GF-D8 (cell line): Measurements from ENCODE around the gene REEP5.
A peak's percentile ranks its signal among the peaks of the same experiment; 100 is the strongest.
"Not testable (repeated sequence)": the region's sequence is repeated elsewhere in the genome, so short reads cannot be mapped to it uniquely, and the experiment has no call there.

Source experiments
- DNase-seq: peaks from one replicate; lab custom pipeline; 2025; lab: John Stamatoyannopoulos, UW

REEP5 gene

GRCh38 chr5:112933105-112933504 is 11.1 kb upstream of the REEP5 start:
- no peak for DNase-seq

DNA sequence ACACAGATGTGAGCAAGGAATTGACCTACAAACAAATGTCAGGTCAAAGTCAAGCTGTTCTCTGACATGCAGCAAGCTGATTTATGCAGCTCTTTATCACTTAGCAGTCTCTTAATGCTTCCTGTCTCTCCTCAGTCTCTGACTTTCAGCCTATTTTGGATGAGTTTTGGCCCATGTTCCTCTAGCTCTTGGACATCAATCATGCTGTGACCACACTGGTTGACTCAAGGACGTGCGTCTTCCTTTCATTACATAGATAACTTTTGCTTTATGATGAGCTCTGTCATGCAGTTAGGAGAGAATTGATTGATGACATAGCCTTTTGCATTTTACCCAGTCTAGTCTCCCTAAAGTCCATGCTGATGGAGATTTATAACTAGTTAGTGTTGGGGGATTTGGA is 9.4 kb upstream of the REEP5 start:
- DNase-seq: no peak

DNA sequence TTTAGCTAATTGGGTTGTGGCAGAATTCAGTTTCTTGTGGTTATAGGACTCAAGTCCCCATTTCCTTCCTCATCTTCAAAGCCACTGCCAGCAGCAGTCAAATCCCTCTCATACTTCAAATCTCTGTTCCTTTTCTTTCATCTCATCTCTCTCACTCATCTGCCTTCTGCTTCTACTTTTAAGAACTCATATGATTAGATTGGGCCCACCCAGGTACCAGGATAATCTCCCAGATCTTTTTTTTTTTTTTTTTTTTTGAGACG is 8.0 kb upstream of the REEP5 start:
- peak; percentile 44 for DNase-seq

DNA sequence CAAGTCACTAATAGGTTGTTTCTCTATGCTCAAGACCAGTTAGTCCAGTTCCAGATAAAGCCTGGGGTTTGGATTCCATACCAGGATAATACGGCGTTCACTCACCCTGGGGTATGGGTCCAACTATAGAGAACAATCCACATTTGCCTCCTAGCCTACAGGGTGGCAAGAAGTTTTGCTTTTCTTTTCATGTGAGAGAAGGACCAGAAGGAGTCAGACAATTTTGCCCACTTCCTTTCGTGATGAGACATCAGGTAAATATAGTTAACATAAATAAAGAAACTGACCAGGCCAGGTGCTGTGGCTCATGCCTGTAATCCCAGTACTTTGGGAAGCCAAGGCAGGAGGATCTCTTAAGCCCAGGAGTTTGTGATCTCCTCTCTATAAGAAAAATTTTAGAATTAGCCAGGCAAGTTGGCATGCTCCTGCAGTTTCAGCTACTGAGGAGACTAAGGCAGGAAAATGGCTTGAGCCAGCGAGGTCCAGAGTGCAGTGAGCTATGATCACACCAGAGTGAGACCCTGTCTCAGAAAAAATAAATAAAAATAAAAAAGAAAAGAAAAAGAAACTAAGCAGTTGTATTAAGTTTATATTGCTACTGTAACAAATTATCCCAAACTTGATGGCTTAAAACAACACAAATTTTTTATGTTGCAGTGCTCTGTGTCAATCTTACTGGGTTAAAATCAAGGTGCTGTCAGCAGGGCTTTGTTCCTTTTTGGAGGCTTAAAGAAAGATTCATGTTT is 7.5 kb upstream of the REEP5 start:
- DNase-seq: no peak

DNA sequence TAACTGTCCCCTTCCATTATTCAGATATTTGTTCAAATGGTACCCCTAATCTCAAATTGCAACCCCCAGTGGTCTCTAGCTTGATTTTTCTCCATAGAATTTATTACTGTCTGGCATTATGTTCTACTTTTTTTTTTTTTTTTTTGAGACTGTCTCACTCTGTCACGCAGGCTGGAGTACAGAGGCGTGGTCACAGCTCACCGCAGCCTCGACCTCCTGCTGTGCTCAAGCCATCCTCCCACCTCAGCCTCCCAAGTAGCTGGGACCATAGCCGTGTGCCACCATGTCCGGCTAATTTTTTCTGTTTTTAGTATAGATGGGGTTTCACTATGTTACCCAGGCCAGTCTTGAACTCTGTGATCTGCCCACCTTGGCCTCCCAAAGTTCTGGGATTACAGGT is 2.0 kb upstream of the REEP5 start:
- no peak for DNase-seq

- peak; percentile 10 for DNase-seq
Measured at GRCh38 chr5:112923148-112923917, 1.3 kb upstream of the REEP5 start.

GRCh38 chr5:112921026-112921832 is 798 bp downstream of the REEP5 start:
- DNase-seq: no peak

DNA sequence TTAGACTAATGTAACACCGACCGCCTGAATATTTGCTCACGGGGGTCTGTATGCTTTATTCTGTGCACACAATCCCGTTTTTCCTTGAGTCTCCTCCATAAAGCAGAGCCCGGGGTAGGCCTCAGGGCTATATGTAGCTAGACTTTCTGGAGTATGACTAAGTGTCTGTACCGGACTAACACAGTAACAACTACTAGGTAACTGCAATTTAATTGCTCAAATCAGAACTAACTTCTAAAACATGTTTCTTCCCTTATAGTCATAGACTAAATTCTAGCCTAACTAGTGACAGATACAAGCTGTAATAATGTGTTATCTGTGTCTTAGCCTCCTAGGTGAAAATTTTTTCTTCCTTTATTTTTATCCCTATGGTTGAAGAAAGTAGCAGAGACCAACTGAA is 2.1 kb downstream of the REEP5 start:
- no peak for DNase-seq

GRCh38 chr5:112918679-112919078 is 3.3 kb downstream of the REEP5 start:
- DNase-seq: no peak

DNA sequence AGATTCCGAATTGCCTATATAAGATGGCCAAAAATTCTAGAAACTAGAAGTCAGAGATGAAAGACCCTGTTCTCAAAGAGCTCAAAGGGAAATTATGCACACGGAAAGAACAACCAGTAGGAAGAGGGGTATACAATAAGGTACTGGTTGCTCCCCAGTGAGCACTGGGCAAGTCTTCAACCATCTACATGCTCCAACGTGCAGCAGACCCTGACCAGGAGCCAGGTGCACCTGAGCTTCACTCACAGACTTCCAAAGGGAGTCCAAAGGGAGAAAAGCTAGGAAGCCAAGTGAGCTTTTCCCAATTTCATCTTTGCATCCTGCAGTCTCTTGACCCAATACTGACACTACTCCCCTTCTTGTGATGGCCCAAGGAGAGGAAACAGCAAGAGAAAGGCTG is 3.9 kb downstream of the REEP5 start:
- DNase-seq: no peak

DNA sequence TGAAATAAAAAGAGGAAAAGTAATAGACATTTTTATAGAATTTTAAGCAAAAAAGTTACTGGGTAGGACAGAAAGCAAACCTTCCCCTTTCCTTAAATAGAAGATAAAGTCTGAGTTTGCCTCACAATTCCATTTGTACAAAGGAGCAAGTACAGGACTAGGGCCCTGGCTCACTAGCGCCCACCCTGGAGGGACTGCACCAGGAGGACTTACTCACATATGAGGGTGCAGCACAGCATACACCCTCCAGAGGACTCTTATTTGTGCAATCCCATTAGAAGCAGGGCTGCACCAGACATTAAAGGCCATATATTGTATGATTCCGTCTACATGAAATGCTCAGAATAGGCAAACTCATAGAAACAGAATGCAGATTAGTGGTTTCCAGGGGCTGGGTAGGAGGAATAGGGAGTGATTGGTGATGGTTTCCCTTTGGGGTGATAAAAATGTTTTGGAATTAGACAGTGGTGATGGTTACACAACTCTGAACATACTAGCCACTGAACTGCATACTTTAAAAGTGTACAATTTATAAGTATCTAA is 4.5 kb downstream of the REEP5 start:
- DNase-seq: no peak

GRCh38 chr5:112915831-112916230 is 6.2 kb downstream of the REEP5 start:
- DNase-seq: no peak

DNA sequence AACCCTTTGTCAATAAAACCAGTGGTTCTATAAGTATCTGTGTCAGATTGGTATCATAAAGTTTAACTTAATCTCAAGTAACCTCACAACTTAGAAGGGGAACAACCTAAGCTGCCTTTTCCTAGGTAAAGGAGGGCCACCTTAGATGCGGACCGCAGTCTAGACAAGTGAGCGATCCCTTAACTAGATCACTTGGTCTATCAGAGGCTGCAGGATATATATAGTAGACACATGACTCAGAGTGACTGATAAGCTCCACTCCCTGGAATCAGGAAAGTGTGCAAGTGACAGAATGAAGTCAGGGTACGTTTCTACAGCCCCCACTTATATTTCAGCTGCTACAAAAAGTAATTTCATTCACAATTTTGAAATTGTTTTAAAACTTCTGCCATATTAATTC is 7.4 kb downstream of the REEP5 start:
- DNase-seq: no peak

GRCh38 chr5:112910529-112910928 is 11.5 kb downstream of the REEP5 start:
- DNase-seq: no peak

DNA sequence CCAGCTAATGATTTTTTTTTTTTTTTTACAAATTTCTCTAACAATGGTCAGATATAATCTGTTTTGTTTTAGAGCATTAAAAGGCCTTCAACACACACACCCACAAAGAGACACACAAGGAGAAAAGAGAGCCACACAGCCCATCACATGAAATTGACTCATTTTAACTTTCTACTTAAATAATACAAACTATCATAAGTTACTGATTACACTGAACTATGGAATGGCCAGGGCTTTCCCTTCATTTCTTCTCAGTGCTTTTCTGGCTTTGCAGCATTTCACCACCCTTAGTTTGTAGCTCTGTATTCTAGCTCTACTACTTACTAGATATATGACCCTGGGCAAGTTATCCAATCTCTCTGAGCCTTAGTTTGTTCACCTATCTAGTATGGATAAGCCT is 13.2 kb downstream of the REEP5 start:
- no peak for DNase-seq

DNA sequence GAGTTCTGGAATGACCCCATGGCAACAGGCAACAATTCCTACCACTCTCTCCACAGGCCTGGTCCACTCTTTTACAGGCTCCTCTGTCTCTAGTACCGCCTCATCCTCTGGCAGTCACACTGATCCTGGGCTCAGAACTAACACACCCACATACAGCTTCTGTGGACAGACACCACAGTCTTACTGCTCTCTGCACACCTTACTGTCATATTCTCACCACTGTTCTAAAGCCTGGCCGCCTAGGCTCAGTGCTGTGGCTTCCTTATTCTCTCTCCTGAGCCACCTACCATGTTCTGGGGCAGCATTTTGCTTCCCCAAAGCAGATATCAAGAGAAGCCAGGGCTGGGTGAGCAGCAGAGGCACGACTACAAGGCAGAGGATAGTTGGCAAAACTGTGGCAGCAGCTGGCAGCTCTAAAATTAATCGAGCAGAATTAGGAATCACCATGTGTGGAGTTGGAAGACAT is 14.8 kb downstream of the REEP5 start:
- no peak for DNase-seq

DNA sequence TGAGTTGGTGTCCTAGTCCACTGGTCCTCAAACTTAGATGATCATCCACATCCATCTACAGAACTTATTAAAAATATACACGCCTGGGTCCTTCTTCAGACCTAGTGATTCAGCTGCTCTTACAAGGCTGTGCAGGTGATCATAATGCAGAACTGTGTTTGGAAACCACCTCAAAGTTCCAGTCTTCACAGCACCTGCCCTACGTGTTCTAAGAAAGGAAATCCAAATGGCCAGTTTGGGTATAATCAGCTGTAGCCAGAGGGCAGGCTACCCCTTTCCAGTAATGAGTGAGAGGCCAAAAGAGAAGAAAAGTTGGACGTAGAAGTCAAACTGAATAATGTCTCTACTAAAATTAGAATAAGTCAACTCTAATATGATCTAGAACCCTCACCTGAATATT is 15.4 kb downstream of the REEP5 start:
- DNase-seq: no peak

- not testable (repeated sequence) for DNase-seq
Measured at GRCh38 chr5:112904996-112905395, 17.0 kb downstream of the REEP5 start.

- DNase-seq: no peak
Measured at GRCh38 chr5:112902561-112902960, 19.5 kb downstream of the REEP5 start.

GRCh38 chr5:112895682-112896081 is 26.3 kb downstream of the REEP5 start:
- DNase-seq: no peak

DNA sequence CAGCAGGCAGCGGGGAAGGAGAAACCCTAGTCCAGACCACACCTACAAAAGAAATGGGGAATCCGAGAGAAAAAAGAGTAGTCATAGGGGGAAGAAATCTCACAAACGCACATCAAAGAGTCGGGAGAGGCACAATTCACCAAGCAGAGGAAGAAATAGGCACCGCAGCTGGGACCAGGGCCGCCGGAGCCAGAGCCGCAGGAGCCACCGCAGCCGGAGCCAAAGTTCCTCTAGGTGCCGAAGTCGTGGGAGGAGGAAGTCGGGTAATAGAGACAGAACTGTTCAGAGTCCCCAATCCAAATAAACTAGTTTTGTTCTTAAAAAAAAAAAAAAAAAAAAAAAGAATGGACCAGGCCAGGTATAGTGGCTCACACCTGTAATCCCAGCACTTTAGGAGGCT is 29.3 kb downstream of the REEP5 start:
- no peak for DNase-seq

- not testable (repeated sequence) for DNase-seq
Measured at GRCh38 chr5:112892066-112892465, 30.0 kb downstream of the REEP5 start.

- no peak for DNase-seq
Measured at GRCh38 chr5:112886975-112887374, 35.1 kb downstream of the REEP5 start.
